Subcutaneous abdominal adipose tissue (tissue), 5 donors: Measurements from ENCODE around the gene TMEM106B.
"Not testable (repeated sequence)": the region's sequence is repeated elsewhere in the genome, so short reads cannot be mapped to it uniquely, and the experiment has no call there.

Experiments used
- H3K27ac ChIP-seq: one replicate; pipeline ENCODE4 v1.7.0; 2013; ENCODE audit warnings: low read depth, mild to moderate bottlenecking, inconsistent platforms, low read length, moderate library complexity
- H3K27me3 ChIP-seq, 5 donors: one replicate each; pipeline ENCODE4 v1.7.0; 2013; ENCODE audit warnings: low read length in 5 of 5, inconsistent platforms in 1 of 5; ENCODE audit not compliant: control insufficient read depth in 5 of 5, insufficient read depth in 4 of 5
- H3K36me3 ChIP-seq, 5 donors: one replicate each; pipeline ENCODE4 v1.7.0; 2013; ENCODE audit warnings: low read length in 5 of 5; ENCODE audit not compliant: control insufficient read depth in 5 of 5, insufficient read depth in 5 of 5
- H3K4me1 ChIP-seq, 5 donors: one replicate each; pipeline ENCODE4 v1.7.0; 2013; ENCODE audit warnings: low read length in 5 of 5, mild to moderate bottlenecking in 3 of 5, moderate library complexity in 1 of 5; ENCODE audit not compliant: control insufficient read depth in 5 of 5, insufficient read depth in 5 of 5
- H3K4me3 ChIP-seq, 5 donors: one replicate each; pipeline ENCODE4 v1.7.0; 2013; ENCODE audit warnings: low read length in 5 of 5, low read depth in 1 of 5
- H3K9ac ChIP-seq, 5 donors: one replicate each; pipeline ENCODE4 v1.7.0; 2013; ENCODE audit warnings: low read length in 5 of 5, mild to moderate bottlenecking in 4 of 5, moderate library complexity in 3 of 5
- H3K9me3 ChIP-seq, 5 donors: one replicate each; pipeline ENCODE4 v1.7.0; 2013; ENCODE audit warnings: low read length in 5 of 5; ENCODE audit not compliant: control insufficient read depth in 5 of 5
- donor health status: healthy.
- donor health status: healthy.
- donor health status: healthy.
- donor health status: healthy.
- donor health status: healthy.

The TMEM106B gene

DNA sequence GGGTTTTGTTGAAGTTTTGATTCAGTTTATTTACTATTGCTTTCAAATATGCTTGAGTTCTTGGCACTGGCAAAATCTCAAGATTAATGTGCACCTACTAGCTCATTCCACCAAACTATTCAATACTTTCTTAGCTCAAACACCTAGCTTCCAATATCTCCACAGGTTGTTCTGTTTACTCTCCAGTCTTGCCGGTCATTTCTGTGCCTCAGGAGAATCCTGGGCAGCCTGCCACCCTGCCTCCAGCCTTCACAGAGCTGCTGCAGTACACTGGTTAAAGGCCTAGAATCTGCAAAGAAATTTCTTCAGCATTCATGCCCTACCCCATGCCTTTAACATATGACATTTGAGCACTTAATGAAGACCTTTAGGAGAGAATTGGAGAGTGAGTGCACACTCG lies 4.0 kb upstream of the TMEM106B start:
- Histone ChIP-seq H3K4me1 (peaks cover 5 to 16% (median 11%) of the 10 kb centered on the region in 5 donors), H3K27ac (no peak overlapping the region), H3K27me3 (no peaks in the 10 kb centered on the region), H3K9ac (no peak overlapping the region), H3K9me3 (no peaks in the 10 kb centered on the region), H3K4me3 (no peak overlapping the region), H3K36me3 (no peaks in the 10 kb centered on the region)

DNA sequence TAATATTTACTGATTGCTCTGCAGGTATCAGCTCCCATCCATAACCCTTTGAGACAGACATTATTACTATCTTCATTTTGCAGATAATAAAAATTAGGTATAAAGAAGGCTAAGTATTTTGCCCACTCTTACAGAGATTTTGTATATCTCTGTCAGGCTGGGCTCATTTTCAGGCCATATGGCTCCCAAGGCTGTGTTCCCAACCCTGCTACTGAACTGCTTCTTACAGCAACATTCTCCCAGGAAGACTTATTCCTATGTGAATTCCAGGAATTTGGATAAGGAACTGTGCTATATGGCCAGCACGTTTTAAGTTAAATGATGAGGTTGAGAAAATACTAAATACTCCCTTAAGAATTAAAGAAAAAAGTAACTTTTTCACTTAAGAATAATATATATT lies 1.9 kb upstream of the TMEM106B start:
- Histone ChIP-seq H3K27ac (no peak overlapping the region), H3K27me3 (no peaks in the 10 kb centered on the region), H3K4me1 (peaks cover 6 to 19% (median 16%) of the 10 kb centered on the region in 5 donors), H3K9me3 (no peaks in the 10 kb centered on the region), H3K9ac (no peak overlapping the region), H3K4me3 (no peak overlapping the region), H3K36me3 (no peaks in the 10 kb centered on the region)

DNA sequence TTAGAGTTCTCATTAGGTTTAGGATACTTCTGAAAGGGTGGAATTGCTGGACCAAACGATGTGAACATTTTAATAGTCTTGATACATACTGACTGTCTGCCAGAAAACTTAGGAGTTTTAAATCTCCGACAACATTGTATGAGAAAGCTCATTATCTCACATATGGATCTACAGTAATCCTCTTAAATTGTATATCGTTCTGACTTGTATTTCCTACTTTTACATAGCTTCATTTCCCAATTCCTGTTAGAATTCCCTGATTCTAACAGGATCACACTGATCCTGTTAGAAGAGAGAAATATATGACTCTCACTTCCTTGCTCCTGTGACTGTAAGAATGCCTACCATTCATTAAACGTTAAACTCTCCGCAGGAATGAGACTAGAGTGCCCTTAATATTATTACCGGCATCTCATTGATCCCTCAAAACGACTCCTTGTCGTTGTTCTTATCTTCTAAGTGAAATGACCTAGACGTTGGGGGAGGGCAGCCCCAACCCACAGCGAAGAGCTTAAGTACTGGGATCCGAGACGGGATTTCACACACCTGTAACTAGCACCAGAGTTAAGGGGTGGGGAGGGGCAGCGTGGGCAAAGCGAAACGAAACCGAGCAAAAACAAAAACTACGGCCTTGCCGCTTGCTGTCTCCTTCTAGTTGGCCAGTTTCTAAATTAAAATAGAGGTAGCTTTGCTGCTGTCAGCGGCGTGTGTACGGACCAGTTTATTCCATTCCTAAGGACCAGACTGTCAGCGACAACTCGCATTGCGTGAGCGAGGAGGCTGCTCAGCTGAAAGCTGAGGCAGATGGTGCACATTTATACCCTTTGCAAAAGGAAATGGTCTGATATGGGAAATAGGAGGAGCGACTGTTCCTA lies 678 bp upstream of the TMEM106B start:
- peaks cover 5 to 19% (median 16%) of the 10 kb centered on the region in 5 donors for H3K4me1 ChIP-seq
- H3K27ac ChIP-seq: peak overlapping the region; percentile 92
- no peaks in the 10 kb centered on the region for H3K36me3 ChIP-seq
- H3K9ac ChIP-seq: peak overlapping the region; percentile 85 to 99 (median 97)
- no peaks in the 10 kb centered on the region for H3K9me3 ChIP-seq
- H3K4me3 ChIP-seq: peak overlapping the region; percentile 77 to 100 (median 98)
- H3K27me3 ChIP-seq: no peaks in the 10 kb centered on the region

DNA sequence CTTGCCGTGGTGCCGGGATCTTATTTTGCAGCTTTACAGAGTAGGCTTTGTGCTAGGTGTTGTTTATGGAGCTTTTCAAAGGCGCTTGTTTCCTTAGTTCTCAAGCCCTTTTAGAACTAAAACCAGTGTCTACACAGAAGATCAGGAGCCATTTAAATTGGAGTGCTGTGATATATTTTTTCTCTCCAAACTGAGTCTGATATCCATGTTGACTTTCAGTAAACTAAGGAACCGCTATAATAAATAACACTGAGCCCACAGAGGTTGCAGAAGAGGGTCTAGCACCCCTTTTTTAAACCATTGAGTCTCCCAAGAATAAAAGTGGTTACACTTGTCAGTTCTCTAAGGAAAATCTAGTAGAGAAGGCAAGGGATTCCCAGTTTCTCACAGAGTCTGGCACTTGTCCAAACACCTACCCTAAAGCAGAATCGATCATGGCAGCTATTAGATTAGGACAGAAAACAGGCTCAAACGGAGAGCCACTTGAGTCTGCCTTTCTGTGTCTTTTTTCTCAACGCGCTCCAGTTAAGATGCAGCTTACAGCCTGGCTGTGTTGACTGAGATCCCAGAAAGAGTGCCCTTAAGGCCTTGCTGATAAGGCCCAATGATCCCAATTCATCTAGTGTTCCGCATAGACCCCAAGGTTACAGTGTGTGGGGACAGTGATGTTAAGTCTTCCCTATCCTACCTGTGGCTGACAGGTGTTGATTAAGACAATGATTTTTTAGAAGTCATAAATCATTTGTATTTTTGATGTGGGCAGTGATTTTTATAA lies 804 bp downstream of the TMEM106B start:
- Histone ChIP-seq H3K27ac (peak overlapping the region; percentile 92), H3K36me3 (peaks cover 0 to 11% (median 2%) of the 10 kb centered on the region in 5 donors)

DNA sequence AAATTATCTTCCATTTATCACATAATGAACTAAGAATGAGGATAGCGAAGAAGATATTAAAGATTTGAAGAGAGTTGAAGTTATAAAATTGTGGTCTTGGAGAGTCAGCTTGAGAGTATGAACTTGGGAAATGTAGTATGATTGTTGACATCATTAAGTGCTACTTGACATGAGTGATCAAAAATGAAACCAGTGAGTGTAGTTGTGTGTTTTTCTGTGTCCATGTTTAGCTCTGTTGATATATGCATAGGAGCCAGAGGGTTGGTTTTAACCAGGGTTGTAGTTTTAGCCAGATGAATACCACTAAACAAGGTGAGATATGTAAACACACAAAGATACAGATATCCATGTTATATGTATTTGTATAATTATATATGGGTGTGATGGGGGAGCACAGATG lies 6.2 kb downstream of the TMEM106B start:
- H3K27me3 ChIP-seq: no peaks in the 10 kb centered on the region
- no peaks in the 10 kb centered on the region for H3K9me3 ChIP-seq
- no peak overlapping the region for H3K27ac ChIP-seq
- H3K9ac ChIP-seq: no peak overlapping the region
- peaks cover 0 to 8% (median 3%) of the 10 kb centered on the region in 5 donors for H3K4me1 ChIP-seq
- H3K36me3 ChIP-seq: peaks cover 5 to 42% (median 18%) of the 10 kb centered on the region in 5 donors
- H3K4me3 ChIP-seq: no peak overlapping the region

More for the DNA sequence above, 804 bp downstream of the TMEM106B start:
- Histone ChIP-seq H3K27me3 (no peaks in the 10 kb centered on the region), H3K9ac (peak overlapping the region; percentile 73 to 99 (median 96)), H3K4me1 (peaks cover 5 to 19% (median 16%) of the 10 kb centered on the region in 5 donors), H3K9me3 (no peaks in the 10 kb centered on the region), H3K4me3 (peak overlapping the region; percentile 77 to 100 (median 85))

DNA sequence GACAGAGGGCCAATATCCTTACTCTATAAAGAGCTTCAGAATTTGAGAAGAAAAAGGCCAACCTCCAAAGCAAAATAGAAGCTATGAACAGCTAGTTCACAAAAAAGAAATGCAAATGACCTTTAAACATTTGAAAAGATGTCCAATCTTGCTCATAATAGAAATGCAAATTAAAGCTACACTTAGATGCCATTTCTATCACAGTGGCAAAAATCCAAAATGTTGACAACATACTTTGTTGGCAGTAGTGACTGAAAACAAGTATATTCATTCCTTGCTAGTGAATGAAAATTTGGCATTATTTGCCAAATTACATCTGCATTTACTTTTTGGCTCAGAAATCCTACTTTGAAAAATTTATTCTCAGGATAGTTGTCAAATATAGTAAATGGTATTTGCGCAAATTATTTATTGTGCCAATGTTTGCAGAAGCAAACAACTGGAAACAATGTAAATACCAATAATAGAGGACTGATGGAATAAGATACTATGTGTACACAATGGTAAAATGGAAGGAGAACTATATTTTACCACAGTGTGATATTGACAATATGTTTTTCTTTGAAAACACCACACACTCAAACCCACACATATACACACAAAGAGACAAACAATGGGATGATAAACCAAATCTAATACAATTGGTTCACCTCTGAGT lies 9.4 kb downstream of the TMEM106B start:
- H3K4me1 ChIP-seq: peaks cover 0 to 4% (median 0%) of the 10 kb centered on the region in 5 donors
- H3K27me3 ChIP-seq: no peaks in the 10 kb centered on the region
- H3K27ac ChIP-seq: no peak overlapping the region
- H3K4me3 ChIP-seq: no peak overlapping the region
- H3K9me3 ChIP-seq: no peaks in the 10 kb centered on the region
- H3K9ac ChIP-seq: no peak overlapping the region
- peaks cover 10 to 50% (median 27%) of the 10 kb centered on the region in 5 donors for H3K36me3 ChIP-seq

DNA sequence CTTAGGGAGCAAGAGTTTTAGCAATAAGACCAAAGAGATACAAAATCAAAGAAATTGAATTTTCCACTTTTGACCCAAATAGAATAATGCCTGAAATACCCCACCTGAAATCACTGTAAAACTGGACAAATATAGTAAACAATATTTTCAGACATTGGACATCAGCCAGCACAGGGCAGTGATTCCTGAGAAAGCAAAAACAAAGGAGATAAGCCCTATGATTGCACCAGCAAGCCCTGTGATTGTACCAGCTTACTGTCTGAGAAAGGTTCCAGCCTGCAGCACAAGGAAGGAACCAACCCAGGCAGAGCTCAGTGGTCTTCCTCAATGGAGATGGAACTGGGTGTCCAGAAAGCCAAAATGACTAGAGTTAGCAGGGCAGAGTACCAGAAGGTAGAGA lies 10.3 kb downstream of the TMEM106B start:
- H3K9me3 ChIP-seq: no peaks in the 10 kb centered on the region
- H3K4me3 ChIP-seq: no peak overlapping the region
- no peak overlapping the region for H3K9ac ChIP-seq
- H3K4me1 ChIP-seq: peaks cover 0 to 4% (median 0%) of the 10 kb centered on the region in 5 donors
- no peak overlapping the region for H3K27ac ChIP-seq
- H3K36me3 ChIP-seq: peaks cover 10 to 48% (median 21%) of the 10 kb centered on the region in 5 donors
- H3K27me3 ChIP-seq: no peaks in the 10 kb centered on the region

DNA sequence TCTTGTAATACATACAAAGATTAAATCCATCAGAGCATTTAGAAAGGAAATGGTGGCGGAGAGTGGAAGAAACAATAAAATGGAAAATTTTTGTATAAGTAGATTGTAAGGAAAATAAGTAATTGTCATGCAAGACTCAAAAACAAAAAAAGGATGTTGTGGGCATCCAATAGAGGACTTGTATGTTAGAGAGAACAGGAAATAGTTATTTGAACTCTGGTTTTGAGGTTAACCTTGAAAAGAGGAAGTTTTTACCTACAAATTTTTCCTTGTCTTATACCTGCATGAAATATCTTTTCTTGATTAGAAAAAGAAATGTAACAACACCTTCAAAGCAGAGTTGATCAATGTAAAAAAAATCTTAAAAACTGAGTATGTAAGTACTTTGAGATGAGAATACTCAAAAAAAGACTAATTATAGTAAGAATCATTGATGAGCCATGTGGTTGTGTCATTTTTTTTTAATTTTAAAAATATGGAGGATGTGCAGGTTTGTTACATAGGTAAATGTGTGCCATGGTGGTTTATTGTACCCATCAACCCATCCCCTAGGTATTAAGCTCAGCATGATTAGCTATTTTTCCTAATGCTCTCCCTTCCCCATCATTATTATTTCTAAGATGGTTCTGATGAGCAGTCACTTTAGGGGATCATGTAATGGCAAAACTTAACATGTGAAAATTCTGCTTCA lies 11.9 kb downstream of the TMEM106B start:
- Histone ChIP-seq H3K9ac (no peak overlapping the region), H3K4me1 (peaks cover 0 to 4% (median 0%) of the 10 kb centered on the region in 5 donors), H3K4me3 (no peak overlapping the region), H3K36me3 (peaks cover 10 to 42% (median 21%) of the 10 kb centered on the region in 5 donors), H3K9me3 (no peaks in the 10 kb centered on the region), H3K27me3 (no peaks in the 10 kb centered on the region), H3K27ac (no peak overlapping the region)

DNA sequence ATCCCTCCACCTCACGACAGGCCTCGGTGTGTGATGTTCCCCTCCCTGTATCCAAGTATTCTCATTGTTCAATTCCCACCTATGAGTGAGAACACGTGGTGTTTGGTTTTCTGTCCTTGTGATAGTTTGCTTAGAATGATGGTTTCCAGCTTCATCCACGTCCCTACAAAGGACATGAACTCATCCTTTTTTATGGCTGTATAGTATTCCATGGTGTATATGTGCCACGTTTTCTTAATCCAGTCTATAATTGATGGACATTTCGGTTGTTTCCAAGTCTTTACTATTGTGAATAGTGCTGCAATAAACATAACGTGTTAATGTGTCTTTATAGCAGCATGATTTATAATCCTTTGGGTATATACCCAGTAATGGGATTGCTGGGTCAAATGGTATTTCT lies 13.9 kb downstream of the TMEM106B start:
- not testable (repeated sequence) for H3K4me3 ChIP-seq

More for the DNA sequence above, 13.9 kb downstream of the TMEM106B start:
- not testable (repeated sequence) for H3K27me3 ChIP-seq, H3K4me1 ChIP-seq, H3K27ac ChIP-seq, H3K9ac ChIP-seq, H3K9me3 ChIP-seq
- H3K36me3 ChIP-seq: peaks cover 6 to 26% (median 14%) of the 10 kb centered on the region in 5 donors
